ENCODE measurements around the gene NDUFS1.
"Not testable (repeated sequence)": the region's sequence is repeated elsewhere in the genome, so short reads cannot be mapped to it uniquely, and the experiment has no call there.

NDUFS1 gene

GRCh38 chr2:206095536-206096332 lies 63.5 kb downstream of the NDUFS1 start:
- DNase-seq: no peak

GRCh38 chr2:206092297-206092696 lies 66.9 kb downstream of the NDUFS1 start:
- DNase-seq: no peak

GRCh38 chr2:206088248-206088647 lies 71.0 kb downstream of the NDUFS1 start:
- no peak for DNase-seq

- DNase-seq: peak; percentile 8
These were observed 72.4 kb downstream of the NDUFS1 start for GRCh38 chr2:206086716-206087350.

- DNase-seq: peak; percentile 89
These were observed 73.3 kb downstream of the NDUFS1 start, which contains the start of gene INO80D for GRCh38 chr2:206085742-206086445. INO80D (minus strand) TSS chr2:206086174; CDS start chr2:206063016, 23,158 bp downstream.

GRCh38 chr2:206084870-206085741 lies 74.1 kb downstream of the NDUFS1 start:
- peak; percentile 56 for DNase-seq

- DNase-seq: peak; percentile 33
These were observed 74.8 kb downstream of the NDUFS1 start for GRCh38 chr2:206084439-206084869.

- DNase-seq: peak; percentile 29
These were observed 75.4 kb downstream of the NDUFS1 start for GRCh38 chr2:206083602-206084438.

GRCh38 chr2:206082298-206082843 lies 76.9 kb downstream of the NDUFS1 start:
- no peak for DNase-seq

- DNase-seq: no peak
These were observed 78.3 kb downstream of the NDUFS1 start for GRCh38 chr2:206080927-206081326.

- no peak for DNase-seq
These were observed 79.4 kb downstream of the NDUFS1 start for GRCh38 chr2:206079699-206080465.

- DNase-seq: not testable (repeated sequence)
These were observed 81.4 kb downstream of the NDUFS1 start for GRCh38 chr2:206077879-206078278.

GRCh38 chr2:206075113-206075512 lies 84.1 kb downstream of the NDUFS1 start:
- DNase-seq: no peak

GRCh38 chr2:206071807-206072206 lies 87.4 kb downstream of the NDUFS1 start:
- no peak for DNase-seq

- no peak for DNase-seq
These were observed 89.8 kb downstream of the NDUFS1 start for GRCh38 chr2:206069417-206069816.

GRCh38 chr2:206068207-206068606 lies 91.0 kb downstream of the NDUFS1 start:
- DNase-seq: no peak
